Measurements from ENCODE around the gene HIPK4. TPM values are rescaled to one million over a fixed set of nuclear protein-coding genes. Genes with fewer than 3 reads are reported as not detected.

HIPK4 gene
- total RNA-seq, 3 donors from 2014 or later (not counting 1 experiment from before 2014, with no cell fraction given): 0.14 to 0.29 TPM; not detected in 1

GRCh38 chr19:40393894-40394815 lies 4.2 kb upstream of the HIPK4 start:
- H3K4me3 ChIP-seq (ENCODE audit: low read length): no peak overlapping the region
- H3K4me1 ChIP-seq (ENCODE audit: control insufficient read depth, insufficient read depth, low read length): peaks cover 11% of the 10 kb centered on the region
- H3K27me3 ChIP-seq (ENCODE audit: control insufficient read depth, insufficient read depth, low read length): no peaks in the 10 kb centered on the region
- no peak overlapping the region for H3K27ac ChIP-seq (ENCODE audit: low read length)
- 92% methylated on average over 41 of the region's 41 CpGs for WGBS (ENCODE audit: insufficient coverage)
- no peaks in the 10 kb centered on the region for H3K36me3 ChIP-seq (ENCODE audit: control insufficient read depth, insufficient read depth, low read length)
- Mint-ChIP-seq H3K9me3 (no peaks in the 10 kb centered on the region), H3K27ac (no peak overlapping the region), H3K4me1 (peaks cover 0 to 5% of the 10 kb centered on the region in 2 donors), H3K4me3 (no peak overlapping the region), H3K36me3 (no peaks in the 10 kb centered on the region), H3K27me3 (ENCODE audit: low read depth in 2 of 2) (no peaks in the 10 kb centered on the region)
- ATAC-seq (no peak), DNase-seq (no peak)
- no peak for TF ChIP-seq CTCF (IDR thresholded peaks at IDR 0.05)
- intact Hi-C loops (cut with micrococcal nuclease): no loop called here
- no peaks in the 10 kb centered on the region for H3K9me3 ChIP-seq (ENCODE audit: control insufficient read depth, insufficient read depth, low read length)

GRCh38 chr19:40392894-40393517 lies 3.0 kb upstream of the HIPK4 start:
- Histone ChIP-seq H3K27me3 (ENCODE audit: control insufficient read depth, insufficient read depth, low read length) (no peaks in the 10 kb centered on the region), H3K9me3 (ENCODE audit: control insufficient read depth, insufficient read depth, low read length) (no peaks in the 10 kb centered on the region), H3K27ac (ENCODE audit: low read length) (no peak overlapping the region), H3K4me1 (ENCODE audit: control insufficient read depth, insufficient read depth, low read length) (peaks cover under 1% of the 10 kb centered on the region), H3K4me3 (ENCODE audit: low read length) (no peak overlapping the region), H3K36me3 (ENCODE audit: control insufficient read depth, insufficient read depth, low read length) (no peaks in the 10 kb centered on the region)
- no peak for DNase-seq
- H3K27ac Mint-ChIP-seq: peak overlapping the region in 1 of 2 donors; percentile 76
- no peaks in the 10 kb centered on the region for H3K36me3 Mint-ChIP-seq
- H3K4me3 Mint-ChIP-seq: no peak overlapping the region
- no peaks in the 10 kb centered on the region for H3K27me3 Mint-ChIP-seq (ENCODE audit: low read depth in 2 of 2)
- WGBS (ENCODE audit: insufficient coverage): 76% methylated on average over 9 of the region's 9 CpGs
- intact Hi-C loops (cut with micrococcal nuclease): no loop called here
- TF ChIP-seq CTCF (IDR thresholded peaks at IDR 0.05): no peak
- H3K4me1 Mint-ChIP-seq: no peaks in the 10 kb centered on the region
- ATAC-seq: no peak
- H3K9me3 Mint-ChIP-seq: no peaks in the 10 kb centered on the region

- DNase-seq: no peak
- WGBS (ENCODE audit: insufficient coverage): 78% methylated on average over 8 of the region's 8 CpGs
- Mint-ChIP-seq H3K27ac (peak overlapping the region in 1 of 2 donors; percentile 76), H3K4me3 (no peak overlapping the region), H3K27me3 (ENCODE audit: low read depth in 2 of 2) (peaks cover 0 to 3% of the 10 kb centered on the region in 2 donors), H3K4me1 (no peaks in the 10 kb centered on the region), H3K36me3 (no peaks in the 10 kb centered on the region), H3K9me3 (no peaks in the 10 kb centered on the region)
- H3K27ac ChIP-seq (ENCODE audit: low read length): no peak overlapping the region
- TF ChIP-seq CTCF (IDR thresholded peaks at IDR 0.05): no peak
- H3K4me3 ChIP-seq (ENCODE audit: low read length): no peak overlapping the region
- no peak for ATAC-seq
- no peaks in the 10 kb centered on the region for H3K4me1 ChIP-seq (ENCODE audit: control insufficient read depth, insufficient read depth, low read length)
- no peaks in the 10 kb centered on the region for H3K36me3 ChIP-seq (ENCODE audit: control insufficient read depth, insufficient read depth, low read length)
- intact Hi-C loops (cut with micrococcal nuclease): no loop called here
- H3K27me3 ChIP-seq (ENCODE audit: control insufficient read depth, insufficient read depth, low read length): no peaks in the 10 kb centered on the region
- H3K9me3 ChIP-seq (ENCODE audit: control insufficient read depth, insufficient read depth, low read length): no peaks in the 10 kb centered on the region
These were observed 2.1 kb upstream of the HIPK4 start for GRCh38 chr19:40392123-40392522.
